ENCODE results near the gene OTOG. TPM values are rescaled to one million over a fixed set of nuclear protein-coding genes. Genes with fewer than 3 reads are reported as not detected.

The OTOG gene
- total and polyA plus RNA-seq, 2 of the 8 experiments (the other 6 are each of a cell fraction or from before 2014, with no cell fraction given): 0.41 to 1.5 TPM

- FAIRE-seq (no peak), DNase-seq (ENCODE audit: low read depth in 1 of 2, low spot score in 2 of 2) (no peak)
- Histone ChIP-seq H2BK15ac (ENCODE audit: low read length) (no peak overlapping the region), H4K8ac (ENCODE audit: extremely low read depth, insufficient read depth, low read length) (peak overlapping the region; percentile 59; the same call in 1 of the 2 replicates), H3K23me2 (ENCODE audit: low read depth, low read length) (no peaks in the 10 kb centered on the region), H3K9ac (replicated peaks in 1 of 4; ENCODE audit: extremely low read depth in 1 of 4, low read depth in 3 of 4, low read length in 3 of 4) (no peak overlapping the region), H2AK5ac (ENCODE audit: low read depth, low read length) (no peak overlapping the region), H3K27ac (ENCODE audit: low read depth, low read length) (no peak overlapping the region), H3K79me1 (ENCODE audit: low read depth, low read length) (no peaks in the 10 kb centered on the region), H3K18ac (ENCODE audit: extremely low read depth, low read length) (no peak overlapping the region), H3K4me2 (ENCODE audit: insufficient read depth in 1 of 2, low read depth in 2 of 2, low read length in 2 of 2) (no peak overlapping the region), H2BK12ac (ENCODE audit: low read depth, low read length) (peak overlapping the region; percentile 39; the same call in 1 of the 2 replicates), H4K20me1 (replicated peaks in 1 of 2; ENCODE audit: control insufficient read depth in 1 of 2, insufficient read depth in 2 of 2, low read length in 2 of 2) (peaks cover 0 to 2% of the 10 kb centered on the region in 2 experiments), H3K9me3 (ENCODE audit: insufficient read depth in 2 of 2, low read depth in 1 of 2, low read length in 1 of 2) (no peaks in the 10 kb centered on the region), H3K4ac (replicated peaks; ENCODE audit: insufficient read length, low read depth, low read length) (no peak overlapping the region), H3K4me3 (ENCODE audit: extremely low read depth in 1 of 4, insufficient read depth in 2 of 4, low read depth in 3 of 4, low read length in 4 of 4) (no peak overlapping the region), H3K36me3 (ENCODE audit: control insufficient read depth in 2 of 4, insufficient read depth in 4 of 4, low read length in 3 of 4) (no peaks in the 10 kb centered on the region), H3K79me2 (ENCODE audit: control insufficient read depth in 1 of 2, insufficient read depth in 2 of 2, low read length in 2 of 2) (no peaks in the 10 kb centered on the region), H2BK120ac (replicated peaks; ENCODE audit: low read depth, low read length) (no peak overlapping the region), H3K56ac (replicated peaks; ENCODE audit: insufficient read length, low read depth, low read length) (no peak overlapping the region), H4K91ac (replicated peaks; ENCODE audit: insufficient read length, low read length) (no peak overlapping the region), H4K5ac (ENCODE audit: insufficient read length, low read depth, low read length) (no peak overlapping the region), H2BK5ac (ENCODE audit: low read depth, low read length) (no peak overlapping the region), H2AFZ (ENCODE audit: low read length) (no peak overlapping the region), H3K14ac (ENCODE audit: insufficient read length) (no peak overlapping the region), H3K4me1 (replicated peaks in 1 of 4; ENCODE audit: control insufficient read depth in 3 of 4, insufficient read depth in 4 of 4, low read length in 3 of 4) (no peaks in the 10 kb centered on the region), H2BK20ac (ENCODE audit: low read length) (no peak overlapping the region), H3K23ac (ENCODE audit: insufficient read length) (no peak overlapping the region), H3K27me3 (replicated peaks in 1 of 4; ENCODE audit: control insufficient read depth in 3 of 4, extremely low read depth in 1 of 4, insufficient read depth in 3 of 4, low read length in 3 of 4) (peaks cover 0 to 2% (median 0%) of the 10 kb centered on the region in 4 experiments; a peak in 2 of 7 replicates)
- ChIA-PET CTCF (ENCODE audit: partially characterized antibody) (interaction anchor here (0.6 to 3.5 kb wide), 6 partner anchors 9 to 256 kb away, joined by 3 to 20 read pairs (median 3); no protein-coding TSS in a partner anchor), POLR2A (ENCODE audit: partially characterized antibody) (no interaction called here)
- TF ChIP-seq TEAD4 (IDR thresholded peaks at IDR 0.05; ENCODE audit: low read depth, low read length) (no peak), BACH1 (IDR thresholded peaks at IDR 0.05; ENCODE audit: low read length) (no peak), SP2 (IDR thresholded peaks at IDR 0.05; ENCODE audit: low read length) (no peak), KDM5A (IDR thresholded peaks at IDR 0.05; ENCODE audit: low read length) (no peak), POLR2A (IDR thresholded peaks at IDR 0.05; ENCODE audit: control extremely low read depth in 1 of 2, low read depth in 2 of 2, low read length in 2 of 2) (no peak), KDM4A (IDR thresholded peaks at IDR 0.05; ENCODE audit: low read depth, low read length, severe bottlenecking) (no peak), ATF3 (IDR thresholded peaks at IDR 0.05; ENCODE audit: insufficient read depth, low read depth, low read length) (no peak), YY1 (IDR thresholded peaks at IDR 0.05; ENCODE audit: low read depth, low read length) (no peak), HDAC6 (IDR thresholded peaks at IDR 0.05; ENCODE audit: low read depth, low read length) (no peak), SRF (IDR thresholded peaks at IDR 0.05; ENCODE audit: low read depth, low read length) (no peak), SUZ12 (IDR thresholded peaks at IDR 0.05; ENCODE audit: low read length) (no peak), CTBP2 (IDR thresholded peaks at IDR 0.05; ENCODE audit: borderline replicate concordance, insufficient read depth, insufficient read length, low read length) (no peak)
- WGBS, 2 experiments (ENCODE audit: extremely low coverage in 1 of 2, insufficient coverage in 1 of 2, insufficient read length in 1 of 2, insufficient replicate concordance in 2 of 2, low coverage in 1 of 2, low lambda C conversion rate in 2 of 2, missing lambda C conversion rate in 1 of 2): 89% methylated on average over 20 of the region's 20 CpGs; no CpG with 5 or more reads in 1 of the 2 experiments
Observed at GRCh38 chr11:17607591-17608570, 60.8 kb downstream of the OTOG start.
